Stimulated activated memory B cell treated with anti-CD40 and anti-IgM and Interleukin-4, amounts not matched to agents 10 μg/mL and 1 μg/mL and 100 μg/mL, for 72 hours (primary cell): ENCODE measurements around the gene UBALD2.
"Not testable (repeated sequence)": the region's sequence is repeated elsewhere in the genome, so short reads cannot be mapped to it uniquely, and the experiment has no call there.

Experiments used
- ATAC-seq: fragments of 150-1000 bp; cut with Tn5 transposase; 2 replicates; pipeline ENCODE4 v1.10.0; 2021
- H3K27ac Mint-ChIP-seq: one replicate; pipeline ENCODE4 v1.8.0; 2022; ENCODE audit warnings: mild to moderate bottlenecking, mixed read lengths
- H3K27me3 Mint-ChIP-seq: one replicate; pipeline ENCODE4 v1.8.0; 2022; ENCODE audit warnings: mixed read lengths
- H3K36me3 Mint-ChIP-seq: one replicate; pipeline ENCODE4 v1.8.0; 2022; ENCODE audit warnings: mixed read lengths
- H3K4me1 Mint-ChIP-seq: one replicate; pipeline ENCODE4 v1.8.0; 2022; ENCODE audit warnings: mixed read lengths
- H3K4me3 Mint-ChIP-seq: one replicate; pipeline ENCODE4 v1.8.0; 2022; ENCODE audit warnings: mild to moderate bottlenecking, moderate library complexity, mixed read lengths
- H3K9me3 Mint-ChIP-seq: one replicate; pipeline ENCODE4 v1.8.0; 2022; ENCODE audit warnings: mixed read lengths

The UBALD2 gene

GRCh38 chr17:76277300-76278267 is 12.4 kb downstream of the UBALD2 start:
- Mint-ChIP-seq H3K4me3 (no peak overlapping the region), H3K9me3 (no peaks in the 10 kb centered on the region), H3K27ac (peak overlapping the region; percentile 80), H3K4me1 (peaks cover 42% of the 10 kb centered on the region), H3K27me3 (no peaks in the 10 kb centered on the region), H3K36me3 (no peaks in the 10 kb centered on the region)
- no peak for ATAC-seq

GRCh38 chr17:76278268-76278908 is 13.2 kb downstream of the UBALD2 start:
- Mint-ChIP-seq H3K9me3 (no peaks in the 10 kb centered on the region), H3K4me1 (peaks cover 34% of the 10 kb centered on the region), H3K36me3 (no peaks in the 10 kb centered on the region), H3K27ac (no peak overlapping the region), H3K27me3 (no peaks in the 10 kb centered on the region), H3K4me3 (no peak overlapping the region)
- no peak for ATAC-seq

- H3K36me3 Mint-ChIP-seq, result no peaks in the 10 kb centered on the region
- no peak overlapping the region for H3K4me3 Mint-ChIP-seq
- H3K27me3 Mint-ChIP-seq, result no peaks in the 10 kb centered on the region
- H3K4me1 Mint-ChIP-seq, result peaks cover 26% of the 10 kb centered on the region
- ATAC-seq, result peak; percentile 67
- H3K27ac Mint-ChIP-seq, result no peak overlapping the region
- no peaks in the 10 kb centered on the region for H3K9me3 Mint-ChIP-seq
These were observed 14.0 kb downstream of the UBALD2 start for GRCh38 chr17:76278952-76279741.

- Mint-ChIP-seq H3K4me1 (peaks cover 23% of the 10 kb centered on the region), H3K27me3 (no peaks in the 10 kb centered on the region), H3K27ac (no peak overlapping the region), H3K9me3 (no peaks in the 10 kb centered on the region), H3K36me3 (no peaks in the 10 kb centered on the region), H3K4me3 (no peak overlapping the region)
- ATAC-seq, result no peak
These were observed 14.7 kb downstream of the UBALD2 start for GRCh38 chr17:76279742-76280287.

DNA sequence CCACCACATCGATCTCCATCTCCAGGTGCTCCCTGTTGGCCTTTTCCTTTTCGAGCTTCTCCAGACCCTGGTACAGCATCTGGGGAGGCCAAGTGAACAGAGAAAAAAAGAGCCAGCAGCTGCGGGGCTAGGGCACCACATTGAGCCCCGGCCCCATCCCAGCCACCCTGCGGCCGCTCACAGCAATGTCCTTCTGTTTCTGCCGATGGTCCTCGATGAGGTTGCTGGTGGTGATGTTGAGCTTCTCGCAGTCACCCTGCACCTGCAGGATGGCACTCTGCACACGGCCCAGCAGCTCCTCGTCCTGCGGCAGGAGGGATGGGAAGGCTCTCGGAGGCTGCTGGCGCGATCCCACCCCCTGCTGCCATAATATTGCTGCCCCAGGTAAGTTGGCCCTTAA is 15.5 kb downstream of the UBALD2 start:
- no peaks in the 10 kb centered on the region for H3K9me3 Mint-ChIP-seq
- no peak for ATAC-seq
- no peak overlapping the region for H3K27ac Mint-ChIP-seq
- peaks cover 15% of the 10 kb centered on the region for H3K4me1 Mint-ChIP-seq
- H3K36me3 Mint-ChIP-seq, result no peaks in the 10 kb centered on the region
- no peak overlapping the region for H3K4me3 Mint-ChIP-seq
- H3K27me3 Mint-ChIP-seq, result no peaks in the 10 kb centered on the region

DNA sequence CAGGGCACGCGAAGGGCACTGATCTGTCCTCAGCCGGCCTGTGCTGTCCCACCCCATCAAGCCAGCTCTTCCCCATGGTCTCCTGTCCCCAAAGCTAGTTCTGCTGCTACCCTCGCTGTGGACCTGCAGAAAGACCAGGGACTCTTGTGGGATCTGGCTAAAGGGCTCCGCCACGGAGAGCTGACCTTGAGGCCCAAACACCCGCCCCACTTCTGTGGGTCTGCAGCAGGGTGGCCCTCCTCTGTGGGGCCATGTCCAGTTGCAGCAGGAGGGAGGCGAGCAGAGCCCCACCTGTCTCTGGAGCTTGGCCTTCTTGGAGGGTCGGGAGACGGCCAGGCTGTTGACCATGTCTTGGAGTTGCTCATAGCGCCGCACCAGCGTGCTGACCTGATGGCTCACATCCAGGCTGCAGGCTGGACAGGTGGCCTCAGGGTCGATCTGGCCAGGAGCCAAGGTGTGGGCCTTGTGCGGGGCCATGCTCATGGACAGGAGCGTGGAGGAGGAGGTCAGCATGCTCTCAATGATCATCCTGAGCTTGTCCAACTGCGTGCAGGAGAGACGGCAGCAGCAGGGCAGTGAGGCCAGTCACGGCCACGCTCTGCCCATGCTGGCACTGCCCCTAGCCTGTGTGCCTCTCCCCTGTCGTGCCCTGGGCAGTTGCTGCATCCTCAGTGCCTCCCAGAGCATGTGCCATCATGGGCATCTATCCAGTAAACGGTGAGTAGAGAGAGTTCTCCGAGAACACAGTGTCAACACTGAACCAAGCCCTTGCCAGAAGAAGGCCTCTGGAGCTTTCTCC is 16.6 kb downstream of the UBALD2 start:
- Mint-ChIP-seq H3K4me3 (no peak overlapping the region), H3K27ac (no peak overlapping the region), H3K27me3 (no peaks in the 10 kb centered on the region), H3K9me3 (no peaks in the 10 kb centered on the region), H3K4me1 (peaks cover 3% of the 10 kb centered on the region), H3K36me3 (no peaks in the 10 kb centered on the region)
- no peak for ATAC-seq

- H3K9me3 Mint-ChIP-seq, result no peaks in the 10 kb centered on the region
- H3K4me1 Mint-ChIP-seq, result no peaks in the 10 kb centered on the region
- H3K27me3 Mint-ChIP-seq, result no peaks in the 10 kb centered on the region
- no peak overlapping the region for H3K27ac Mint-ChIP-seq
- no peak for ATAC-seq
- H3K36me3 Mint-ChIP-seq, result no peaks in the 10 kb centered on the region
- H3K4me3 Mint-ChIP-seq, result no peak overlapping the region
These were observed 27.4 kb downstream of the UBALD2 start for GRCh38 chr17:76292567-76292966.

- Mint-ChIP-seq H3K4me3 (no peak overlapping the region), H3K27me3 (no peaks in the 10 kb centered on the region), H3K4me1 (no peaks in the 10 kb centered on the region), H3K36me3 (no peaks in the 10 kb centered on the region), H3K9me3 (no peaks in the 10 kb centered on the region), H3K27ac (no peak overlapping the region)
- ATAC-seq, result no peak
These were observed 28.0 kb downstream of the UBALD2 start for GRCh38 chr17:76293106-76293505.

- Mint-ChIP-seq H3K27me3 (no peaks in the 10 kb centered on the region), H3K27ac (no peak overlapping the region), H3K4me1 (no peaks in the 10 kb centered on the region), H3K9me3 (no peaks in the 10 kb centered on the region), H3K4me3 (no peak overlapping the region), H3K36me3 (no peaks in the 10 kb centered on the region)
- ATAC-seq, result no peak
These were observed 31.0 kb downstream of the UBALD2 start for GRCh38 chr17:76296186-76296585.

DNA sequence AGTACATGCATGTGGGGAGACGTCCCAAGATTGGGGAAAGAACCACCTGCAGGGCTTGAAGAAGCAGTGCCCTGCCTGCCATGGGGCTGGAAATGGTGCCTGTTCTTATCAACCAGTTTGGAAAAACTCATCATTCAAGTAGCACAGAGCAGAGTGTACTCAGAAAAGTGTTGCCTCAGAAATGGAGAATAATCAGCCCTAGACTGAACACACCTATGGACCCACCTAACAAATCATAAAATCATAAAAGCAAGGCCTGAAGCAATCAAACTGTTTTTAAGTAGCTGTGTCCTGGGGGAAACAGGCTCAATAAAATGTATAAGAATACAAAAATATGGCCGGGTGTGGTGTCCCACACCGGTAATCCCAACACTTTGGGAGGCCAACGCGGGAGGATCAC is 31.7 kb downstream of the UBALD2 start:
- no peaks in the 10 kb centered on the region for H3K36me3 Mint-ChIP-seq
- ATAC-seq, result no peak
- no peaks in the 10 kb centered on the region for H3K27me3 Mint-ChIP-seq
- H3K4me3 Mint-ChIP-seq, result no peak overlapping the region
- no peak overlapping the region for H3K27ac Mint-ChIP-seq
- no peaks in the 10 kb centered on the region for H3K4me1 Mint-ChIP-seq
- no peaks in the 10 kb centered on the region for H3K9me3 Mint-ChIP-seq

- no peak for ATAC-seq
- Mint-ChIP-seq H3K36me3 (no peaks in the 10 kb centered on the region), H3K27ac (no peak overlapping the region), H3K4me1 (no peaks in the 10 kb centered on the region), H3K9me3 (no peaks in the 10 kb centered on the region), H3K4me3 (no peak overlapping the region), H3K27me3 (no peaks in the 10 kb centered on the region)
These were observed 32.3 kb downstream of the UBALD2 start for GRCh38 chr17:76297436-76297835.

DNA sequence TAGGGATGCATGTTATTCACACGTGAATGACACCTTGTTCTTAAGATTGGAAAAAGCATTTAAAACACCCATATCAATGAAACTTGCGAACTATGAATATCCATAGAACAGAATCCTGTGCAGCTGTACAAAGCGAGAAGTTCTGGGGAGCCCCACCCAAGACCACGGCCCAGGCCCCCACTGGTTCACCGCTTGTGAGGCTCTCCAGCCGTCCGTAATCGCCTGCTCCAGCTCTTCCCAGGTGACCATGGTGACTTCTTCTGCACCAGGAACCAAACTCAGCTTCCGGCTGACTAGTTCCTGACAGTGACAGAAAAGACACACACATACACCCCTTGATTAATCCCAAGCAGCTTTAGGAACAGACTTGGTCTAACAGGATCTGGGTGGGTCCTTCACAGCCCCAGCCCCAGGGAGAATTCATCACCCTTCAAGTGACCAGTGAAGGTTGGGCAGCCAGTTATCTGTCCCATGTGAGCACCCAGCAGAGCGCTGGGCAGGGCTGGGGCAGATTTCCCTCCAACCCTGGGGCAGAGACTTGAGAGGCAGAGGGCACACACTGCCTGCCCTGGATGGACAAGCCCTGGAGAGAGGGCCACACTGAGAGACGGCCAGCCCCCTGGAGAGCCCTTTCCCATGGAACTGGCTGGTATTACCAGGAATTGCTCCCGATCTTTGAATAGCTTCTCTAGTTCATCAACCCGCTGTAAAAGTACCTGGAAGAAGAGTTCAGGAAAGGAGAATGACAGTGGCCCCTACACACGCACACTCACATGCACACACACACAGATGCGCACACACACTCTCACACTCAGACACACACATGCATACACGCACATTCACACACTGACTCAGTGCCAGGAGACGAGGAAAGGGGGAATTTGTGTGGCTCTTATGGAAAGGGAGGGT is 39.3 kb downstream of the UBALD2 start:
- Mint-ChIP-seq H3K4me3 (no peak overlapping the region), H3K4me1 (no peaks in the 10 kb centered on the region), H3K27ac (no peak overlapping the region), H3K27me3 (no peaks in the 10 kb centered on the region), H3K36me3 (peaks cover 13% of the 10 kb centered on the region), H3K9me3 (no peaks in the 10 kb centered on the region)
- no peak for ATAC-seq

DNA sequence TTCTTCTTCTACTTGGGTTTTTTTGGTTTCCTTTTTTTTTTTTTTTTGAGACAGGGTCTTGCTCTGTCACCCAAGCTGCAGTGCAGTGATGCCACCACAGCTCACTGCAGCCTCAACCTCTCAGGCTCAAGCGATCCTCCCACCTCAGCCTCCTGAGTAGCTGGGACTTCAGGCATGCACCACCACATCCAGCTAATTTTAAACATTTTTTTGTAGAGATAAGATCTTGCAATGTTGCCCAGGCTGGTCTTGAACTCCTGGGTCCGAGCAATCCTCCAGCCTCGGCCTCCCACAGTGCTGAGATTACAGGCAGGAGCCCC is 39.9 kb downstream of the UBALD2 start:
- not testable (repeated sequence) for H3K27me3 Mint-ChIP-seq, H3K4me3 Mint-ChIP-seq, H3K27ac Mint-ChIP-seq, H3K4me1 Mint-ChIP-seq, H3K9me3 Mint-ChIP-seq, ATAC-seq
- H3K36me3 Mint-ChIP-seq, result peaks cover 15% of the 10 kb centered on the region
